SK-N-SH treated with all-trans-retinoic acid at 6 μM for 48 hours (cell line): Measurements from ENCODE around the gene SEMA4D.

Experiments used
- ARNTL ChIP-seq: fragments of 450-650 bp; formaldehyde crosslinking; IDR thresholded peaks from 2 replicates; pipeline ENCODE4 v1.5.0; 2020; ENCODE audit warnings: low read depth, mild to moderate bottlenecking, moderate library complexity, borderline replicate concordance
- BACH2 ChIP-seq: fragments of 250-450 bp; sonication (Bioruptor Pico); IDR thresholded peaks from 2 replicates; pipeline ENCODE4 v1.9.0; 2021; ENCODE audit warnings: mild to moderate bottlenecking, borderline replicate concordance
- ESRRG ChIP-seq: fragments of 250-450 bp; sonication (Bioruptor Pico); IDR thresholded peaks from 2 replicates; pipeline ENCODE4 v1.6.1; 2021; ENCODE audit warnings: mild to moderate bottlenecking
- GLIS3 ChIP-seq: fragments of 250-450 bp; sonication (Bioruptor Pico); IDR thresholded peaks from 2 replicates; pipeline ENCODE4 v1.5.0; 2020; ENCODE audit warnings: mild to moderate bottlenecking, moderate library complexity
- ISL1 ChIP-seq: fragments of 250-450 bp; sonication (Bioruptor Pico); IDR thresholded peaks from 2 replicates; pipeline ENCODE4 v2.1.2; 2022; ENCODE audit warnings: mild to moderate bottlenecking, moderate library complexity
- RARB ChIP-seq: fragments of 250-450 bp; sonication (Bioruptor Pico); IDR thresholded peaks from 2 replicates; pipeline ENCODE4 v1.8.0; 2021; ENCODE audit warnings: mild to moderate bottlenecking, moderate library complexity
- SNAI2 ChIP-seq: fragments of 250-450 bp; sonication (Bioruptor Pico); IDR thresholded peaks from 2 replicates; pipeline ENCODE4 v1.5.0; 2020; ENCODE audit warnings: mild to moderate bottlenecking, moderate library complexity
- ZFP3 ChIP-seq: fragments of 250-450 bp; sonication (Bioruptor Pico); IDR thresholded peaks from 2 replicates; pipeline ENCODE4 v1.5.0; 2020; ENCODE audit warnings: mild to moderate bottlenecking, moderate library complexity
- ZFP30 ChIP-seq: fragments of 450-650 bp; formaldehyde crosslinking; IDR thresholded peaks from 2 replicates; pipeline ENCODE4 v1.5.0; 2022; ENCODE audit warnings: mild to moderate bottlenecking, moderate library complexity
- ZNF70 ChIP-seq: fragments of 450-650 bp; formaldehyde crosslinking; IDR thresholded peaks from 2 replicates; pipeline ENCODE4 v1.5.0; 2020; ENCODE audit warnings: mild to moderate bottlenecking, moderate library complexity
- TF ChIP-seq, protein P1 (sequence below): fragments of 250-450 bp; sonication (Bioruptor Pico); IDR thresholded peaks from 2 replicates; pipeline ENCODE4 v1.5.1; 2020; ENCODE audit warnings: low read depth, mild to moderate bottlenecking, moderate library complexity
- TF ChIP-seq, protein P2 (sequence below): fragments of 250-450 bp; sonication (Bioruptor Pico); IDR thresholded peaks from 2 replicates; pipeline ENCODE4 v1.8.0; 2020; ENCODE audit warnings: mild to moderate bottlenecking, moderate library complexity, borderline replicate concordance
- TF ChIP-seq, protein P3 (sequence below): fragments of 250-450 bp; sonication (Bioruptor Pico); IDR thresholded peaks from 2 replicates; pipeline ENCODE4 v1.5.1; 2021; ENCODE audit warnings: mild to moderate bottlenecking, moderate library complexity
- TF ChIP-seq, protein P4 (sequence below): fragments of 250-450 bp; sonication (Bioruptor Pico); IDR thresholded peaks from 2 replicates; pipeline ENCODE4 v1.8.0; 2021; ENCODE audit warnings: low read depth, mild to moderate bottlenecking, moderate library complexity, borderline replicate concordance

DNA sequence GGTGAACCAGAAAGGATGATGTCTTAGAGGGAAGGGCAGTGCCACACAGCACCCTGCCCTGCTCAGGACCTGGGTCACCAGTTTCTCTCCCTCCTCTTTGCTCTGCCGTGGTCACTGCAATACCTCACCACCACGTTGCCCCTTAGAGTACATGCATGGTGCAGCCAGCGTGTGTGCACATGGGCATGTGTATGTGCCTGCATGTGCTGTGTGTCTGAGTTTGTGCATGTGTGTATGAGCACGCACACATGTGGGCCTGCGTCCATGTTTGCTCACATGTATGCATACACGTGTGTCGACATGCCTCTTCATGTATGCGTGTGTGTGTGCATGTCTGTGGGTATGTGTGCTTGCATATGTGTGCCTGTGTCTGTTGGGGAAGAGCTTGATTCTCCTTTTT is 41.5 kb upstream of the SEMA4D start:
- no peak for TF ChIP-seq SNAI2 (CRISPR knock-in tag)
- no peak for TF ChIP-seq RARB (CRISPR knock-in tag)
- TF ChIP-seq, protein P1, sequence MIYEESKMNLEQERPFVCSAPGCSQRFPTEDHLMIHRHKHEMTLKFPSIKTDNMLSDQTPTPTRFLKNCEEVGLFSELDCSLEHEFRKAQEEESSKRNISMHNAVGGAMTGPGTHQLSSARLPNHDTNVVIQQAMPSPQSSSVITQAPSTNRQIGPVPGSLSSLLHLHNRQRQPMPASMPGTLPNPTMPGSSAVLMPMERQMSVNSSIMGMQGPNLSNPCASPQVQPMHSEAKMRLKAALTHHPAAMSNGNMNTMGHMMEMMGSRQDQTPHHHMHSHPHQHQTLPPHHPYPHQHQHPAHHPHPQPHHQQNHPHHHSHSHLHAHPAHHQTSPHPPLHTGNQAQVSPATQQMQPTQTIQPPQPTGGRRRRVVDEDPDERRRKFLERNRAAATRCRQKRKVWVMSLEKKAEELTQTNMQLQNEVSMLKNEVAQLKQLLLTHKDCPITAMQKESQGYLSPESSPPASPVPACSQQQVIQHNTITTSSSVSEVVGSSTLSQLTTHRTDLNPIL (CRISPR knock-in tag), result no peak
- no peak for TF ChIP-seq ESRRG (CRISPR knock-in tag)
- TF ChIP-seq, protein P2, sequence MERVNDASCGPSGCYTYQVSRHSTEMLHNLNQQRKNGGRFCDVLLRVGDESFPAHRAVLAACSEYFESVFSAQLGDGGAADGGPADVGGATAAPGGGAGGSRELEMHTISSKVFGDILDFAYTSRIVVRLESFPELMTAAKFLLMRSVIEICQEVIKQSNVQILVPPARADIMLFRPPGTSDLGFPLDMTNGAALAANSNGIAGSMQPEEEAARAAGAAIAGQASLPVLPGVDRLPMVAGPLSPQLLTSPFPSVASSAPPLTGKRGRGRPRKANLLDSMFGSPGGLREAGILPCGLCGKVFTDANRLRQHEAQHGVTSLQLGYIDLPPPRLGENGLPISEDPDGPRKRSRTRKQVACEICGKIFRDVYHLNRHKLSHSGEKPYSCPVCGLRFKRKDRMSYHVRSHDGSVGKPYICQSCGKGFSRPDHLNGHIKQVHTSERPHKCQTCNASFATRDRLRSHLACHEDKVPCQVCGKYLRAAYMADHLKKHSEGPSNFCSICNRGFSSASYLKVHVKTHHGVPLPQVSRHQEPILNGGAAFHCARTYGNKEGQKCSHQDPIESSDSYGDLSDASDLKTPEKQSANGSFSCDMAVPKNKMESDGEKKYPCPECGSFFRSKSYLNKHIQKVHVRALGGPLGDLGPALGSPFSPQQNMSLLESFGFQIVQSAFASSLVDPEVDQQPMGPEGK (CRISPR knock-in tag), result no peak
- TF ChIP-seq, protein P3, sequence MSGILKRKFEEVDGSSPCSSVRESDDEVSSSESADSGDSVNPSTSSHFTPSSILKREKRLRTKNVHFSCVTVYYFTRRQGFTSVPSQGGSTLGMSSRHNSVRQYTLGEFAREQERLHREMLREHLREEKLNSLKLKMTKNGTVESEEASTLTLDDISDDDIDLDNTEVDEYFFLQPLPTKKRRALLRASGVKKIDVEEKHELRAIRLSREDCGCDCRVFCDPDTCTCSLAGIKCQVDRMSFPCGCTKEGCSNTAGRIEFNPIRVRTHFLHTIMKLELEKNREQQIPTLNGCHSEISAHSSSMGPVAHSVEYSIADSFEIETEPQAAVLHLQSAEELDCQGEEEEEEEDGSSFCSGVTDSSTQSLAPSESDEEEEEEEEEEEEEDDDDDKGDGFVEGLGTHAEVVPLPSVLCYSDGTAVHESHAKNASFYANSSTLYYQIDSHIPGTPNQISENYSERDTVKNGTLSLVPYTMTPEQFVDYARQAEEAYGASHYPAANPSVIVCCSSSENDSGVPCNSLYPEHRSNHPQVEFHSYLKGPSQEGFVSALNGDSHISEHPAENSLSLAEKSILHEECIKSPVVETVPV (CRISPR knock-in tag), result no peak
- TF ChIP-seq ISL1 (CRISPR knock-in tag), result no peak
- TF ChIP-seq, protein P4, sequence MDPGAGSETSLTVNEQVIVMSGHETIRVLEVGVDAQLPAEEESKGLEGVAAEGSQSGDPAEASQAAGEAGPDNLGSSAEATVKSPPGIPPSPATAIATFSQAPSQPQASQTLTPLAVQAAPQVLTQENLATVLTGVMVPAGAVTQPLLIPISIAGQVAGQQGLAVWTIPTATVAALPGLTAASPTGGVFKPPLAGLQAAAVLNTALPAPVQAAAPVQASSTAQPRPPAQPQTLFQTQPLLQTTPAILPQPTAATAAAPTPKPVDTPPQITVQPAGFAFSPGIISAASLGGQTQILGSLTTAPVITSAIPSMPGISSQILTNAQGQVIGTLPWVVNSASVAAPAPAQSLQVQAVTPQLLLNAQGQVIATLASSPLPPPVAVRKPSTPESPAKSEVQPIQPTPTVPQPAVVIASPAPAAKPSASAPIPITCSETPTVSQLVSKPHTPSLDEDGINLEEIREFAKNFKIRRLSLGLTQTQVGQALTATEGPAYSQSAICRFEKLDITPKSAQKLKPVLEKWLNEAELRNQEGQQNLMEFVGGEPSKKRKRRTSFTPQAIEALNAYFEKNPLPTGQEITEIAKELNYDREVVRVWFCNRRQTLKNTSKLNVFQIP (CRISPR knock-in tag), result no peak
- no peak for TF ChIP-seq BACH2
- no peak for TF ChIP-seq ZFP30 (CRISPR knock-in tag)
- no peak for TF ChIP-seq ARNTL (CRISPR knock-in tag)
- no peak for TF ChIP-seq ZFP3 (CRISPR knock-in tag)
- TF ChIP-seq GLIS3 (CRISPR knock-in tag), result no peak
- TF ChIP-seq ZNF70, result no peak
